Measurements from ENCODE around the gene LIPG.
"Not testable (repeated sequence)": the region's sequence is repeated elsewhere in the genome, so short reads cannot be mapped to it uniquely, and the experiment has no call there.

The LIPG gene

GRCh38 chr18:49582579-49582978 is 20.7 kb downstream of the LIPG start:
- no peak overlapping the region for H3K4me3 ChIP-seq (ENCODE audit: control insufficient read depth, low read depth, low read length)
- no peak for TF ChIP-seq CTCF (IDR thresholded peaks at IDR 0.05; ENCODE audit: control insufficient read depth, insufficient read depth, low read depth, low read length, missing control alignments)
- DNase-seq (ENCODE audit: low read depth) = no peak

DNA sequence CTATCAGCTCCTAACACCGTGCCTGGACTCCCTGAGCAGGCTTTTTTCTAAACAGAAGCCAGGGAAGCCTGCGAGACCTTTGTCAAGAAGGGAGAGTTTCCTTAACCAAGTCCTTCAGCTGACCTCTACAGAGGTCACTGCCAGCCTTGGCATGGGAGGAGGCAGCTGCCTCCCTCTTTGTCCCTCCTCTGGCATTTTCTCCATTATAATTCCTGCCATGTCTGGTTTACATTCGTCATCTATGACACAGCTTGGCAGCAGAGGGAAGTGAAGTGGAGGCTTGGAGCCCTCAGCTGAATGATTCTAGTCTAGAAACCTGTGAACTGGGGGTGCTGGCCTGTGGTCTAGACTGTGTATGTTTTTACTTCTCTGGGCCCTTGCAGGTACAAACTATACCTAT is 22.5 kb downstream of the LIPG start:
- DNase-seq (ENCODE audit: low read depth) = no peak
- TF ChIP-seq CTCF (IDR thresholded peaks at IDR 0.05; ENCODE audit: control insufficient read depth, insufficient read depth, low read depth, low read length, missing control alignments) = no peak
- H3K4me3 ChIP-seq (ENCODE audit: control insufficient read depth, low read depth, low read length) = no peak overlapping the region

GRCh38 chr18:49584951-49585350 is 23.1 kb downstream of the LIPG start:
- not testable (repeated sequence) for H3K4me3 ChIP-seq (ENCODE audit: control insufficient read depth, low read depth, low read length); DNase-seq (ENCODE audit: low read depth)

- H3K4me3 ChIP-seq (ENCODE audit: control insufficient read depth, low read depth, low read length) = no peak overlapping the region
- DNase-seq (ENCODE audit: low read depth) = no peak
- TF ChIP-seq CTCF (IDR thresholded peaks at IDR 0.05; ENCODE audit: control insufficient read depth, insufficient read depth, low read depth, low read length, missing control alignments) = no peak
Observed at GRCh38 chr18:49585781-49586663, 24.2 kb downstream of the LIPG start.

- TF ChIP-seq CTCF (IDR thresholded peaks at IDR 0.05; ENCODE audit: control insufficient read depth, insufficient read depth, low read depth, low read length, missing control alignments) = no peak
- no peak for DNase-seq (ENCODE audit: low read depth)
- H3K4me3 ChIP-seq (ENCODE audit: control insufficient read depth, low read depth, low read length) = no peak overlapping the region
Observed at GRCh38 chr18:49588171-49588570, 26.3 kb downstream of the LIPG start.

DNA sequence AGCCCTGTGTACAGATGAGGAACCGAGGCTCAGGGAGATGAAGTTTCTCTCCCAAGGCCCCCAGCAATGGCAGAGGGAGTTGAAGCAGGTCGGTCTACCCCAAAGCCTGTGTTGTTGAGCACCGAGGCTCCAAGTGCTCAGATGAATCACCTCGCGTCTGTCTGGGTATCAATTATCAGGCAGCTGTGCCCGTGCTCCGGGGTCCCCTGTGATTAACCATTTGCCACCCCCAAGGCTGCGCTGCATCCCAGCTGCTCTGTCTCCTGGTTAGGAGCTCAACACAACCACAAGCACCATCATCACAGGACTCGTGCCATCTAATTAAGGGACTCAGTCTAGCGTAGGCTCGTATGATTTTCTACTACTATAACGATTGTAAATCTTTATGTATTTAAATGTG is 27.1 kb downstream of the LIPG start:
- DNase-seq (ENCODE audit: low read depth) = no peak
- no peak overlapping the region for H3K4me3 ChIP-seq (ENCODE audit: control insufficient read depth, low read depth, low read length)
- TF ChIP-seq CTCF (IDR thresholded peaks at IDR 0.05; ENCODE audit: control insufficient read depth, insufficient read depth, low read depth, low read length, missing control alignments) = no peak

GRCh38 chr18:49590608-49591007 is 28.8 kb downstream of the LIPG start:
- DNase-seq (ENCODE audit: low read depth) = no peak
- H3K4me3 ChIP-seq (ENCODE audit: control insufficient read depth, low read depth, low read length) = no peak overlapping the region
- TF ChIP-seq CTCF (IDR thresholded peaks at IDR 0.05; ENCODE audit: control insufficient read depth, insufficient read depth, low read depth, low read length, missing control alignments) = no peak

All from AG09309 (cell line).